ENCODE results near the gene CEPT1.

CEPT1 gene

DNA sequence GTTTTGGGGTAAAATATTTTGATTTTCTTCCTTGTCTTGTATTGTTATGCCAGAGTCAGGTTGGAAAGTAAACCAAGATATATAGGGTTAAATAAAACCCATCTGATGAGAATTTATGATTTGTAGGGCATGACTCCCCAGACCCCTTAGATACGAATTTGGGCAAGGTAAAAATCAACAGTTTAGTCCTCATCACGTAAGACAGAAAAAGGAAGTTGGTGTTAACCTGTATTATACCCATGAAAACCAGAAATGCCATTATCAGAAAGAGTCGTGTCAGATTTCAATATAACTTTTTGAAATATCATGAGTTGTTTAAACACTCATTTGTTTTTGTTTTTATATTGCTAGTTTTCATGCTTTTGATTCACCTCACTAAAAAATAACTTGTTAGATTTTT lies 11.8 kb downstream of the CEPT1 start:
- H3K4me1 ChIP-seq (ENCODE audit: control insufficient read depth, low read depth, low read length), result no peaks in the 10 kb centered on the region
- no peak overlapping the region for H3K27ac ChIP-seq (ENCODE audit: low read length)
- no peaks in the 10 kb centered on the region for H3K27me3 ChIP-seq (ENCODE audit: control insufficient read depth, insufficient read depth, low read length)
- H3K4me3 ChIP-seq (ENCODE audit: low read length), result no peak overlapping the region
- peaks cover 37% of the 10 kb centered on the region for H3K36me3 ChIP-seq (ENCODE audit: control insufficient read depth, low read depth, low read length)
- no peak overlapping the region for H3K9ac ChIP-seq (ENCODE audit: low read length)
- no peaks in the 10 kb centered on the region for H3K9me3 ChIP-seq (ENCODE audit: control insufficient read depth, low read depth, low read length)

DNA sequence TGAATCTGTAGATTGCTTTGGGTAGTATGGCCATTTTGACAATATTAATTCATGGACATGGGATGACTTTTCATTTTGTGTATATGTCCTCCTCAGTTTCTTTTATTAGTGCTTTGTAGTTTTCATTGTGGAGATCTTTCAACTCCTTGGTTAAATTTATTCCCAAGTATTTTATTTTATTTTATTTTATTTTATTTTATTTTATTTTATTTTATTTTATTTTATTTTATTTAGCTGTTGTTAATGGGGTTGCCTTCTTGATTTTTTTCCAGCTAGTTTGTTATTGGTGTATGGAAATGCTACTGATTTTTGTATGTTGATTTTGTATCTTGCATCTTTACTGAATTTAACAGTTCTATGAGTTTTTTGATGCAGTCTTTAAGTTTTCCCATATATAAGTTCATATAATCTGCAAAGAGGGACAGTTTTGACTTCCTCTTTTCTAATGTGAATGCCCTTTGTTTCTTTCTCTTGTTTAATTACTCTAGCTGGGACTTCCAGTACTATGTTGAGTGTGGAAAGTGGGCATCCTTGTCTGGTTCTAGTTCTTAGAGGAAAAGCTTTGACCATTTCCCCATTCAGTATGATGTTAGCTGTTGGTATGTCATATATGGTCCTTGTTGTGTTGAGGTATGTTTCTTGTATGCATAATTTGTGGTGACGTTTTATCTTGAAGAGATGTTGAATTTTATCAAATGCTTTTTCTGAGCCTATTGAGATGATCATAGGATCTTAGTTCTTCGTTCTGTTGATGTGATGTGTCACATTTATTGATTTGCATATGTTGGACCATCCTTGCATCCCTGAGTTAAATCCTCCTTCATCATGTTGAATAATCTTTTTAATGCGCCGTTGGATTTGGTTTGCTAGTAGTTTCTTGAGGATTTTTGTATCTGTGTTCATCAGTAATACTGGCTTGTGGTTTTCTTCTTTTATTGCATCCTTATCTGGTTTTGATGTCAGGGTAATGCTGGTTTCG lies 14.3 kb downstream of the CEPT1 start:
- no peak overlapping the region for H3K9ac ChIP-seq (ENCODE audit: low read length)
- no peaks in the 10 kb centered on the region for H3K27me3 ChIP-seq (ENCODE audit: control insufficient read depth, insufficient read depth, low read length)
- no peaks in the 10 kb centered on the region for H3K9me3 ChIP-seq (ENCODE audit: control insufficient read depth, low read depth, low read length)
- H3K4me3 ChIP-seq (ENCODE audit: low read length), result no peak overlapping the region
- H3K4me1 ChIP-seq (ENCODE audit: control insufficient read depth, low read depth, low read length), result no peaks in the 10 kb centered on the region
- H3K36me3 ChIP-seq (ENCODE audit: control insufficient read depth, low read depth, low read length), result peaks cover 24% of the 10 kb centered on the region
- no peak overlapping the region for H3K27ac ChIP-seq (ENCODE audit: low read length)

DNA sequence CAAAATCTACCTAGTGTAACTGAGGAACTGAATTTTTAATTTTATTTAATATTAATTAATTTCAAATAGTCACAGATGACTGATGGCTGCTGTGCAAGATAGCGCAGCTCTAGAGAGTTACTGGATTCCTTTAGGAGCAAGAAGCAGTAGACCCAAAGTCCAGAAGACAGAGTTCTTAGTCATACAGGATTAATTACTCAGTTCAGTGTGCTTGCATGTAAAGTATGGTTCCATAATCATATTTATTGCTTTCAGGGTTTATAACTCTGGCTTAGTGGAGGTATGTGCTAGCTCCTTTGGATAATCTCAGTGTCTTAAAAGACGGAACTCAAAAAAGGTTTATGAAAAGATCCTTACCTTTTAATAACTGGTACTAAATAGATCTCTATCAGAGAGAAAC lies 17.4 kb downstream of the CEPT1 start:
- Histone ChIP-seq H3K27me3 (ENCODE audit: control insufficient read depth, insufficient read depth, low read length) (no peaks in the 10 kb centered on the region), H3K4me1 (ENCODE audit: control insufficient read depth, low read depth, low read length) (no peaks in the 10 kb centered on the region), H3K36me3 (ENCODE audit: control insufficient read depth, low read depth, low read length) (peaks cover 31% of the 10 kb centered on the region), H3K9me3 (ENCODE audit: control insufficient read depth, low read depth, low read length) (no peaks in the 10 kb centered on the region), H3K4me3 (ENCODE audit: low read length) (no peak overlapping the region), H3K9ac (ENCODE audit: low read length) (no peak overlapping the region), H3K27ac (ENCODE audit: low read length) (no peak overlapping the region)

DNA sequence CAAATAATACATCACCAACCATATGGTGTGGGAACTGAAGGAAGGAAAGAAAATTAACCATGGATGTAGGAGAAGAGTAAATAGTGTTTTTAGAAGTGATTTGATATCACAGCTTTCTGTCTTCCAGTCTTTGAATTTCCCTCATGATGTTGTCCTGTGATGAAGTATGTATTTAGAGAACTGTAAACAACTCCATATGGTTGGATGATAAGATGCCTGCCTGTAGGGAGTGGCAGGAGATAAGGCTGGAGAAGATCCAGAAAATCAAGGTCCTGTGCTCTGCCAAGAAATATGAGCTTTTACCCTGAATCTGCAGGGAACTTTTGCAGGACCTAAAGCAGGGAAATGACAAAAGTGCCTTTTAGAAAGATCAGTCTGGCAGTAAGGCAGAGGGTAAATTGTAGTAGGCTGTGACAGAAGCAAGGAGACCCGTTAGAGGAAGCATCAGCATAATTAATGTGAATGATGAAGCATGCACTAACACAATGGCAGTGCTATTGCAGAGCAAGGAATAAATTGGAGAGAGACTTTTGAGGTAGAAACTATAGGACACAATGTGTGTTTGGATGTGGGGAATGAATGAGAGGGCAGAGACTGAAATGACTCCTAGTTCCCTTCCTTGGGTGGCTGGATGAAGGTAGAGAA lies 21.9 kb downstream of the CEPT1 start:
- Histone ChIP-seq H3K4me1 (ENCODE audit: control insufficient read depth, low read depth, low read length) (no peaks in the 10 kb centered on the region), H3K4me3 (ENCODE audit: low read length) (no peak overlapping the region), H3K9ac (ENCODE audit: low read length) (no peak overlapping the region), H3K36me3 (ENCODE audit: control insufficient read depth, low read depth, low read length) (peaks cover 26% of the 10 kb centered on the region), H3K27ac (ENCODE audit: low read length) (no peak overlapping the region), H3K9me3 (ENCODE audit: control insufficient read depth, low read depth, low read length) (no peaks in the 10 kb centered on the region), H3K27me3 (ENCODE audit: control insufficient read depth, insufficient read depth, low read length) (no peaks in the 10 kb centered on the region)

DNA sequence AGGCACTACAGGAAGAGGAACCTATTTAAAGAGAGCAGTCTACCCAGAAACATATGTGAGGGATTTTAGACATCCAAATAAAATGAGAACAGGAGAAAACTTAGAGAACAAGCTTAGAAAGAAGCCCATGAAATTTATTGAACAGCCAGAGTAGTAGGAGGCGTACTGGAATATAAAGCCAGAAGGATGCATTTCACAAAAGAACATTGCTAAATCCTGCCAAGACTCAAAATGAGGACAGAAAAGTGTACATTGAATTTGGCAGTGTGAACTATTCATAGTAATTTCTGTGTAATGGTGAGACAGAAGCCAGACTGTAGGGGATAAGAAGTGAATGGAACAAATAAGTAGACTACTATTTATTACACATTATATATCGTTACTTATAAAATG lies 22.5 kb downstream of the CEPT1 start:
- Histone ChIP-seq H3K27me3 (ENCODE audit: control insufficient read depth, insufficient read depth, low read length) (no peaks in the 10 kb centered on the region), H3K9ac (ENCODE audit: low read length) (no peak overlapping the region), H3K9me3 (ENCODE audit: control insufficient read depth, low read depth, low read length) (no peaks in the 10 kb centered on the region), H3K4me1 (ENCODE audit: control insufficient read depth, low read depth, low read length) (no peaks in the 10 kb centered on the region), H3K27ac (ENCODE audit: low read length) (no peak overlapping the region), H3K36me3 (ENCODE audit: control insufficient read depth, low read depth, low read length) (peaks cover 27% of the 10 kb centered on the region), H3K4me3 (ENCODE audit: low read length) (no peak overlapping the region)

DNA sequence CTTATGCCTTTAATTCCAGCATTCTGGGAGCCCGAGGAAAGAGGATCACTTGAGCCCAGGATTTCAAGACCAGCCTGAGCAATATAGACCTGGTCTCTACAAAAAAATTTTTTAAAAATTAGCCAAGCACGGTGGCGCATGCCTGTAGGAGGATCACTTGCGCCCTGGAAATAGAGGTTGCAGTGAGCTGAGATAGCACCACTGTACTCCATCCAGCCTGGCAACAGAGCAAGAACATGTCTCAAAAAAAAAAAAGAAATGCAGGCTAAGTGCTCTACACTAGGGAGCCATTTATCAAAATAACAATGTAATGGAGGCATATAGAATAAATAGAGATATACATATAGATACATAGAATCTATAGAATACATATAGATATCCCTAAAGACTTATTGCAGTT lies 23.3 kb downstream of the CEPT1 start:
- no peak overlapping the region for H3K27ac ChIP-seq (ENCODE audit: low read length)
- H3K9me3 ChIP-seq (ENCODE audit: control insufficient read depth, low read depth, low read length), result no peaks in the 10 kb centered on the region
- no peaks in the 10 kb centered on the region for H3K4me1 ChIP-seq (ENCODE audit: control insufficient read depth, low read depth, low read length)
- H3K27me3 ChIP-seq (ENCODE audit: control insufficient read depth, insufficient read depth, low read length), result no peaks in the 10 kb centered on the region
- H3K36me3 ChIP-seq (ENCODE audit: control insufficient read depth, low read depth, low read length), result peaks cover 30% of the 10 kb centered on the region
- no peak overlapping the region for H3K4me3 ChIP-seq (ENCODE audit: low read length)
- H3K9ac ChIP-seq (ENCODE audit: low read length), result no peak overlapping the region

DNA sequence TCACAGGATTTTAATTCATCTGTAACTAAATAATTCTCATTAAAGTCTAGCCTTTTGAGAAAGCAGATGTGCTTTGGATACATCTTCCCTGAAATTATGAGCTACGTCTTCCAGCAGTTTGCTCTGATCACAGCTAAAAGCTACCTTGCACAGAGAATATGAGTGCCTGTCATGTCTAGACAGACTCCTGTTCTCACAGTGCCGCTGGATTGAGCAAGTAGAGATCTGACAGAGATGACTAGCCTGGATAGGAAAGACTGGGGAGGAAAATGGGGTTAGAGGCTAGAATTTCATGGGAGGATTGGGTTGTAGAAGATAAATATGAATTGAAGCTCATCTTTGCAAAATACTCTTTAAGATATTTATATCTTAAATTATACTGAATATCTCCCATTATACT lies 24.1 kb downstream of the CEPT1 start:
- peaks cover 30% of the 10 kb centered on the region for H3K36me3 ChIP-seq (ENCODE audit: control insufficient read depth, low read depth, low read length)
- H3K4me3 ChIP-seq (ENCODE audit: low read length), result no peak overlapping the region
- no peak overlapping the region for H3K27ac ChIP-seq (ENCODE audit: low read length)
- no peaks in the 10 kb centered on the region for H3K4me1 ChIP-seq (ENCODE audit: control insufficient read depth, low read depth, low read length)
- H3K9me3 ChIP-seq (ENCODE audit: control insufficient read depth, low read depth, low read length), result no peaks in the 10 kb centered on the region
- H3K27me3 ChIP-seq (ENCODE audit: control insufficient read depth, insufficient read depth, low read length), result no peaks in the 10 kb centered on the region
- H3K9ac ChIP-seq (ENCODE audit: low read length), result no peak overlapping the region

DNA sequence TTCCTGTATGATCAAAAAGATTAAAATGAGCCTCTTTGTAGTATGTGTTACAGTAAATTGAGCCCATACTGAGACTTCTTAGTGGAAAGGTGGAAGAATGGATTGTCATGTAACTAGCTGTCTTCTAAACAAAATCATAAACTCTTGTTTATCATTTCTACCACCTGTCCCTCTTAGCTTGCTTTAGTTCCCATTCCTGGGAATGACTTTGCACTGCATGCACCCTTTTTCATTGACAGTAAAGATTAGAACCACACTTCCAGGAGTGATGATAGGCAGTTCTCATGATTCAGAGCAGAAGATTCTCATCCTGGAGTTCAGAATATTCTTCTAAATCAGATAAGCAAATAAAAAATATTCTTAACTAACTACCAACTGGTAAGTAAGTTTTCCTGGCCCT lies 32.4 kb downstream of the CEPT1 start:
- Histone ChIP-seq H3K4me3 (ENCODE audit: low read length) (no peak overlapping the region), H3K36me3 (ENCODE audit: control insufficient read depth, low read depth, low read length) (peaks cover 25% of the 10 kb centered on the region), H3K27ac (ENCODE audit: low read length) (no peak overlapping the region), H3K27me3 (ENCODE audit: control insufficient read depth, insufficient read depth, low read length) (no peaks in the 10 kb centered on the region), H3K4me1 (ENCODE audit: control insufficient read depth, low read depth, low read length) (no peaks in the 10 kb centered on the region), H3K9ac (ENCODE audit: low read length) (no peak overlapping the region), H3K9me3 (ENCODE audit: control insufficient read depth, low read depth, low read length) (no peaks in the 10 kb centered on the region)

DNA sequence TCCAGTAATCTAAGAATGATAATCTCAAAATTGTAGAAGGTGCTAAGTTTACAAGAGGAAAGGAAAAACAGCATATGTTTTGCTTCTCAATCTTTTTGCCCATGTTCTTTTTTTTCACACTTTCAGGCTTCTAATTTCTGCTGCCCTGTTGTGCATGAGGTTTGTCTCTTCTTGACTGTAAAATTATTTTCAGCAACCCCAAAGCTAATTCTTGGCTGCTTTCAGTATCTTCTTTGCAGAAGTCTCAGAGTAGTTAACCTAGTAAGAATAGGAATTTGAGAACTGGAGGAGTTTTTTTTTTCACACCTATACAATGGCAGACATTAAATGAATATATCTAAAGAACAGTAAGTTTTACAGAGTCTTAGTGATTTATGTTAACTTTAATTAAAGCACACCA lies 34.0 kb downstream of the CEPT1 start:
- no peaks in the 10 kb centered on the region for H3K27me3 ChIP-seq (ENCODE audit: control insufficient read depth, insufficient read depth, low read length)
- no peak overlapping the region for H3K27ac ChIP-seq (ENCODE audit: low read length)
- peaks cover 29% of the 10 kb centered on the region for H3K36me3 ChIP-seq (ENCODE audit: control insufficient read depth, low read depth, low read length)
- no peaks in the 10 kb centered on the region for H3K4me1 ChIP-seq (ENCODE audit: control insufficient read depth, low read depth, low read length)
- H3K9ac ChIP-seq (ENCODE audit: low read length), result no peak overlapping the region
- no peak overlapping the region for H3K4me3 ChIP-seq (ENCODE audit: low read length)
- H3K9me3 ChIP-seq (ENCODE audit: control insufficient read depth, low read depth, low read length), result no peaks in the 10 kb centered on the region

DNA sequence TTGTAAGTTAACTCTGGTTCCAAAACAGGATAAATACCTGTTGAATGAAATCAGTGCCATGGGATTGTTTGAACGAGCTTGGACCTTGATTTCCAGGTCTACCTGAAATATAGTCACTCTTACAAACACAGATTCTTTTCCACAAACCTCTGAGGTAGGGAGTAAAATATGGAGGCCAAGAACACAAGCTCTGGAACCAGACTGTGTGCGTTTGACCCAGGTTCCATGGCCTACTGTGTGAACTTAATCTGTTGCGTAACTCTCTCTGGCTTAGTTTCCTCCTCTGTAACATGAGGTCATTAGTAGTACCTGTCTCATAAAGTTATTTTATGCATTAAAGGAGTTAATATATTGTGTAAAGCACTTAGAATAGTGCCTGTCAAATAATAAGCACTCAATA lies 35.3 kb downstream of the CEPT1 start:
- Histone ChIP-seq H3K27me3 (ENCODE audit: control insufficient read depth, insufficient read depth, low read length) (no peaks in the 10 kb centered on the region), H3K4me1 (ENCODE audit: control insufficient read depth, low read depth, low read length) (no peaks in the 10 kb centered on the region), H3K9me3 (ENCODE audit: control insufficient read depth, low read depth, low read length) (no peaks in the 10 kb centered on the region), H3K36me3 (ENCODE audit: control insufficient read depth, low read depth, low read length) (peaks cover 26% of the 10 kb centered on the region), H3K27ac (ENCODE audit: low read length) (no peak overlapping the region), H3K9ac (ENCODE audit: low read length) (no peak overlapping the region), H3K4me3 (ENCODE audit: low read length) (no peak overlapping the region)

DNA sequence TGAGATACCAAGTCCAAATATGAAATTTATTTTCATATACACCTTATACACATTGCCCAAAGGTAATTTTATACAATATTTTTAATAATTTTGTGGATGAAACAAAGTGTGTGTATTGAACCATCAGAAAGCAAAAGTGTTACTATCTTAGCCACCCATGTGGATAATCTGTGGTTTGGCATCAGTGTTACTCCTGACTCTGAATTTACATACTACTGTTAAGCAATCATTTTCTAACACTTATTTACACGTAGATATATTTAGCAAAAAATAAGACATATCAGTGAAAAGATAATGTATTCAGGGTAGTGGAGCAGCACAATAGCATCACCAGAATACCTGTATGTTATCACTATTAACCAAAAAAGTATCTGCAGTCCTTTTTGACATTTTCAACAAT lies 36.7 kb downstream of the CEPT1 start:
- Histone ChIP-seq H3K27ac (ENCODE audit: low read length) (no peak overlapping the region), H3K27me3 (ENCODE audit: control insufficient read depth, insufficient read depth, low read length) (no peaks in the 10 kb centered on the region), H3K36me3 (ENCODE audit: control insufficient read depth, low read depth, low read length) (peaks cover 27% of the 10 kb centered on the region), H3K9me3 (ENCODE audit: control insufficient read depth, low read depth, low read length) (no peaks in the 10 kb centered on the region), H3K4me3 (ENCODE audit: low read length) (no peak overlapping the region), H3K9ac (ENCODE audit: low read length) (no peak overlapping the region), H3K4me1 (ENCODE audit: control insufficient read depth, low read depth, low read length) (no peaks in the 10 kb centered on the region)
